Caco-2 (cell line): ENCODE measurements around the gene HBA2. TPM values are rescaled to one million over a fixed set of nuclear protein-coding genes. Genes with fewer than 3 reads are reported as not detected.

Source experiments
- BruUV-seq: library from RNA; stranded (reverse); fragments of 400-500 nt; replicated peaks from 2 replicates; lab custom pipeline; 2021; lab: Mats Ljungman, UMichigan
- CTCF ChIA-PET: fragments of 300-600 bp; sonication (Branson Sonifier 250); formaldehyde crosslinking; loops from one replicate; lab custom pipeline; 2022; ENCODE audit warnings: antibody characterized with exemption; lab: Charles Lee
- POLR2A ChIA-PET: fragments of 300-600 bp; sonication (Branson Sonifier 250); formaldehyde crosslinking; loops from one replicate; lab custom pipeline; 2022; ENCODE audit warnings: antibody characterized with exemption; lab: Charles Lee
- DNase-seq, 2 experiments: peaks; one replicate each; pipeline versions ENCODE4 v3.0.0 to v3.0.0-alpha.2; 2020 to 2022
- H3K27me3 ChIP-seq: replicated peaks from 2 replicates; pipeline ENCODE4 v1.6.0; 2011; ENCODE audit warnings: low read length; ENCODE audit not compliant: control insufficient read depth, insufficient read depth
- H3K36me3 ChIP-seq: 2 replicates; pipeline ENCODE4 v1.5.1; 2011; ENCODE audit warnings: low read length; ENCODE audit not compliant: control insufficient read depth, insufficient read depth
- H3K4me1 ChIP-seq: fragments of 250-450 bp; sonication (Bioruptor Pico); 2 replicates; pipeline ENCODE4 v1.5.1; 2020; ENCODE audit warnings: mild to moderate bottlenecking
- H3K4me3 ChIP-seq: 2 replicates; pipeline ENCODE4 v1.5.1; 2011; ENCODE audit warnings: low read depth, mild to moderate bottlenecking, control low read depth, low read length
- H3K9me3 ChIP-seq: fragments of 250-450 bp; sonication (Bioruptor Pico); 2 replicates; pipeline ENCODE4 v1.5.1; 2020; ENCODE audit warnings: mild to moderate bottlenecking, moderate library complexity
- H3K27ac Mint-ChIP-seq: one replicate; pipeline ENCODE4 v1.8.0; 2022; ENCODE audit warnings: mixed read lengths; ENCODE audit not compliant: unreplicated experiment
- H3K27me3 Mint-ChIP-seq: one replicate; pipeline ENCODE4 v1.8.0; 2022; ENCODE audit warnings: mixed read lengths; ENCODE audit not compliant: insufficient read depth, unreplicated experiment
- H3K36me3 Mint-ChIP-seq: one replicate; pipeline ENCODE4 v1.8.0; 2022; ENCODE audit warnings: mild to moderate bottlenecking, mixed read lengths; ENCODE audit not compliant: insufficient read depth, unreplicated experiment
- H3K4me1 Mint-ChIP-seq: one replicate; pipeline ENCODE4 v1.8.0; 2022; ENCODE audit warnings: low read depth, mixed read lengths; ENCODE audit not compliant: unreplicated experiment
- H3K4me3 Mint-ChIP-seq: one replicate; pipeline ENCODE4 v1.8.0; 2022; ENCODE audit warnings: mild to moderate bottlenecking, moderate library complexity, mixed read lengths; ENCODE audit not compliant: unreplicated experiment
- H3K9me3 Mint-ChIP-seq: one replicate; pipeline ENCODE4 v1.8.0; 2022; ENCODE audit warnings: mixed read lengths; ENCODE audit not compliant: unreplicated experiment
- CTCF ChIP-seq, 2 experiments: fragments of 200-600 bp in 1 of 2; IDR thresholded peaks; 1 replicate in 1 of 2; 2 replicates in 1 of 2; pipeline versions ENCODE4 v1.5.1 to v1.8.0; 2011 to 2022; ENCODE audit warnings: antibody characterized with exemption in 1 of 2, control low read depth in 1 of 2, inconsistent platforms in 1 of 2, low read depth in 1 of 2, low read length in 1 of 2, mild to moderate bottlenecking in 1 of 2, moderate library complexity in 1 of 2; ENCODE audit not compliant: insufficient read depth in 1 of 2, severe bottlenecking in 1 of 2, unreplicated experiment in 1 of 2
- intact Hi-C: fragments of 100-400 bp; cut with micrococcal nuclease; formaldehyde crosslinking; loops from one replicate; pipeline ENCODE4 v1.10.0; 2022; ENCODE audit not compliant: unreplicated experiment
- total RNA-seq: library from RNA; stranded (reverse); gene quantifications from 2 replicates; pipeline ENCODE4 v1.2.3, GENCODE V29; 2022

HBA2 gene
- total RNA-seq, 1 experiment from 2014 or later = 2.1 TPM

- CTCF ChIA-PET = interaction anchor here (0.6 kb wide), 1 partner anchor 87 kb away, joined by 3 read pairs; no protein-coding TSS in a partner anchor
- POLR2A ChIA-PET = no interaction called here
- no TSS peak for BruUV-seq
Measured at GRCh38 chr16:192686-193085, 20.0 kb downstream of the HBA2 start.

GRCh38 chr16:193441-193840, 20.8 kb downstream of the HBA2 start:
- no peaks in the 10 kb centered on the region for H3K9me3 ChIP-seq
- H3K4me1 Mint-ChIP-seq = no peaks in the 10 kb centered on the region
- H3K36me3 ChIP-seq = peaks cover 2% of the 10 kb centered on the region
- H3K27me3 Mint-ChIP-seq = no peaks in the 10 kb centered on the region
- no TSS peak for BruUV-seq
- H3K27me3 ChIP-seq = no peaks in the 10 kb centered on the region
- no peaks in the 10 kb centered on the region for H3K4me1 ChIP-seq
- H3K9me3 Mint-ChIP-seq = no peaks in the 10 kb centered on the region
- no peak overlapping the region for H3K27ac Mint-ChIP-seq
- intact Hi-C loops = no loop called here
- no peak overlapping the region for H3K4me3 ChIP-seq
- no peak for DNase-seq
- no peak for TF ChIP-seq CTCF (IDR thresholded peaks at IDR 0.05; ENCODE audit: insufficient read depth in 1 of 2, low read depth in 1 of 2, low read length in 1 of 2, severe bottlenecking in 1 of 2, unreplicated experiment in 1 of 2)
- peaks cover 96% of the 10 kb centered on the region for H3K36me3 Mint-ChIP-seq
- no peak overlapping the region for H3K4me3 Mint-ChIP-seq
- ChIA-PET CTCF (no interaction called here), POLR2A (no interaction called here)

More at GRCh38 chr16:192686-193085, 20.0 kb downstream of the HBA2 start:
- Histone ChIP-seq H3K27me3 (no peaks in the 10 kb centered on the region), H3K4me3 (no peak overlapping the region), H3K9me3 (no peaks in the 10 kb centered on the region), H3K36me3 (peaks cover 2% of the 10 kb centered on the region), H3K4me1 (no peaks in the 10 kb centered on the region)
- Mint-ChIP-seq H3K27me3 (no peaks in the 10 kb centered on the region), H3K4me1 (no peaks in the 10 kb centered on the region), H3K4me3 (no peak overlapping the region), H3K36me3 (peaks cover 96% of the 10 kb centered on the region), H3K9me3 (no peaks in the 10 kb centered on the region), H3K27ac (no peak overlapping the region)
- TF ChIP-seq CTCF (IDR thresholded peaks at IDR 0.05; ENCODE audit: insufficient read depth in 1 of 2, low read depth in 1 of 2, low read length in 1 of 2, severe bottlenecking in 1 of 2, unreplicated experiment in 1 of 2) = no peak
- intact Hi-C loops = no loop called here
- no peak for DNase-seq

- Histone ChIP-seq H3K4me3 (no peak overlapping the region), H3K4me1 (no peaks in the 10 kb centered on the region), H3K27me3 (no peaks in the 10 kb centered on the region), H3K9me3 (no peaks in the 10 kb centered on the region), H3K36me3 (peaks cover 2% of the 10 kb centered on the region)
- TF ChIP-seq CTCF (IDR thresholded peaks at IDR 0.05; ENCODE audit: insufficient read depth in 1 of 2, low read depth in 1 of 2, low read length in 1 of 2, severe bottlenecking in 1 of 2, unreplicated experiment in 1 of 2) = no peak
- no peak overlapping the region for H3K4me3 Mint-ChIP-seq
- intact Hi-C loops = no loop called here
- no peak overlapping the region for H3K27ac Mint-ChIP-seq
- CTCF ChIA-PET = no interaction called here
- H3K9me3 Mint-ChIP-seq = no peaks in the 10 kb centered on the region
- DNase-seq = no peak
- H3K36me3 Mint-ChIP-seq = peaks cover 96% of the 10 kb centered on the region
- POLR2A ChIA-PET = no interaction called here
- H3K27me3 Mint-ChIP-seq = no peaks in the 10 kb centered on the region
- BruUV-seq = no TSS peak
- H3K4me1 Mint-ChIP-seq = no peaks in the 10 kb centered on the region
Measured at GRCh38 chr16:194516-194915, 21.8 kb downstream of the HBA2 start.
